GM12873 (cell line): ENCODE measurements around the gene TMEM269.

Source experiments
- TF ChIP-seq, protein P1 (sequence below): IDR thresholded peaks from 2 replicates; pipeline ENCODE4 v1.5.1; 2012; ENCODE audit warnings: low read depth, mild to moderate bottlenecking, moderate library complexity, low read length, control low read depth; ENCODE audit not compliant: insufficient read depth; ENCODE audit errors: missing control alignments

Gene TMEM269

DNA sequence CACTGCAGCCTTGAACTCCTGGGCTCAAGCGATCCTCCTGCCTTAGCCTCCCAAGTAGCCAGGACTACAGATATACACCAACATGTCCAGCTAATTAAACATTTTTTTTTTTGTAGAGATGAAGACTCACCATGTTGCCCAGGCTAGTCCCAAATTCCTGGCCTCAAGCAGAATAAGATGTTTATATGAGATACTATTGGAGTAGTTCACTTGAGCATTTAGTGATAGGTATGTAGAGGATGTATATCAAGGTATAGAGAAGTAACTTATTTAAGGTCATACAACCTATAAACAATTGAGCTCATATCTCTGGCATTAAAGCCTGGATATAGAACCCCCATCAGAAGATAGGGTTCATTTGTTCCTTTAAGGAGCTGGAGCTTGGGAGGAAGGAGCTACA lies 4.6 kb upstream of the TMEM269 start:
- TF ChIP-seq, protein P1, sequence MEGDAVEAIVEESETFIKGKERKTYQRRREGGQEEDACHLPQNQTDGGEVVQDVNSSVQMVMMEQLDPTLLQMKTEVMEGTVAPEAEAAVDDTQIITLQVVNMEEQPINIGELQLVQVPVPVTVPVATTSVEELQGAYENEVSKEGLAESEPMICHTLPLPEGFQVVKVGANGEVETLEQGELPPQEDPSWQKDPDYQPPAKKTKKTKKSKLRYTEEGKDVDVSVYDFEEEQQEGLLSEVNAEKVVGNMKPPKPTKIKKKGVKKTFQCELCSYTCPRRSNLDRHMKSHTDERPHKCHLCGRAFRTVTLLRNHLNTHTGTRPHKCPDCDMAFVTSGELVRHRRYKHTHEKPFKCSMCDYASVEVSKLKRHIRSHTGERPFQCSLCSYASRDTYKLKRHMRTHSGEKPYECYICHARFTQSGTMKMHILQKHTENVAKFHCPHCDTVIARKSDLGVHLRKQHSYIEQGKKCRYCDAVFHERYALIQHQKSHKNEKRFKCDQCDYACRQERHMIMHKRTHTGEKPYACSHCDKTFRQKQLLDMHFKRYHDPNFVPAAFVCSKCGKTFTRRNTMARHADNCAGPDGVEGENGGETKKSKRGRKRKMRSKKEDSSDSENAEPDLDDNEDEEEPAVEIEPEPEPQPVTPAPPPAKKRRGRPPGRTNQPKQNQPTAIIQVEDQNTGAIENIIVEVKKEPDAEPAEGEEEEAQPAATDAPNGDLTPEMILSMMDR: no peak

DNA sequence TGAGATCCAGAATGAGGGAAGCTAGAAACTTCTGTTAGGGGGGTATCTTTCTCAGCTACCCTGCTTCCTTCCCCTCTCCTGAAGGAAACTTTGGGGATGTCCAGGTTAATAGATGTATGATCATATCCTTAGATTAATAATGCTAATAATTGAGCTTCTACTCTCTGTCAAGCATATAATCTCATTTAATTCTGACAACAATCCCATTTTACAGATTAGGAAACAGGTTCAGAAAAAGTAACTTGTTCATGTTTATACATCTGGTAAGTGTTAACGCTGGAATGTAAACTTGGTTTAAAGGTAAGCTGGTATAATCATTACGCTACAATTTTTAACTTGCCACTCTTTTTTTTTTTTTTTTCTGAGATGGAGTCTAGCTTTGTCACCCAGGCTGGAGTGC lies 1.7 kb upstream of the TMEM269 start:
- TF ChIP-seq, protein P1: no peak

DNA sequence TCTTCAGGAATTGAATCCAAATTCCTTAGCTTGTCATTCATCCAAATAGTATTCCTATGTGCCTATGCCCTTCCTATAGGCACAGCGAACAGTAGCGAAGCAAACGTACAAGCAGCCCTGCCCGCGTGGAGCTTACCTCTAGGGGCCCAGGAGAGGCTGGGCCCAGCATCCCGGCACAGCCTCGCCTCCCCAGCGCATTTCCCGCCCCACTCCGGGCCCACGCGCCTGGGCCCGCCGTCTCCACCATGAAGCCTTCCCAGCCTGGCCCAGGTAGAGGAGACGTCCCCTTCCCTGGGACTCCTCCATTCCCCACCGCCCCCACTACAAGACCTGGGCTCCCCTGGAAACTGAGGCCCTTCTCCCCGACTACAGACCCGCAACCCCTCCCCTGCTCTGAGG lies 245 bp upstream of the TMEM269 start:
- TF ChIP-seq, protein P1: no peak

DNA sequence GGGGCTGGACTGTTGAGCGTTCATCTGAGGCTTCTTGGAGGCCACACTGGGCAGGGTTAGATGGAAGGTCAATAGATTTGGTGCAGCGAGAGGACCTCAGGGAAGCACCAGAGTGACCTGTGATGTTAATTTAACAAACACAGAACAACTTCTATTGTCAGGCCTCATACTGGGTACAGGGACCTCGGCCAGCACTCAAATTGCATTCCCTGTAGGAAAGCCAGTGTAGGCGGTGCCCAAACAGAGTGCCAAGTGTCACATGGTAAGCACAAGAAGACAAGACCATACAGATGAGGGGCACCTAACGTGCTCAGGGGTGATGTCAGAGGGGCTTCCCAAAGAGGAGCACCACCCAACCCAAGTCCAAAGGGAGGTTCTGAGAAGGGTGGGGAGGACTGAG lies 1.3 kb downstream of the TMEM269 start:
- TF ChIP-seq, protein P1: no peak

DNA sequence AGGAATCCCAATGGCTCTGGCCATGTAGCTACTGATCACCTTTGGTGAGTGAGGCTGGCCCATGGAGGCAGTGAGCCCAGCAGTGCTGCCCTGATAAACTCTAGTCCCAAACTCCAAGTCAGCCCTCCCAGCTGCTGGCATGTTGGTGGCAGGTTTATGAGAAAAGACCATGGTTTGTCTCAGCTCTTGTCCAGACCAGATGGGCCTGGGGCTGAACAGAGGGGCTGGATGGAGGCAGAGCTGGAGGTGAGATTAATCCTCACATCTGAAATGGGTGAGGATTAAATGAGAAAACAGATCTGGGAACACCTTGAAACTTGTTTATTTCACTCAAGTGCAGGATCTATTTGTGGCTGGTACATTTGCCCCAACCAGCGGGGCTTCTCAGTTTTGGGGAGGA lies 3.2 kb downstream of the TMEM269 start:
- TF ChIP-seq, protein P1: no peak

DNA sequence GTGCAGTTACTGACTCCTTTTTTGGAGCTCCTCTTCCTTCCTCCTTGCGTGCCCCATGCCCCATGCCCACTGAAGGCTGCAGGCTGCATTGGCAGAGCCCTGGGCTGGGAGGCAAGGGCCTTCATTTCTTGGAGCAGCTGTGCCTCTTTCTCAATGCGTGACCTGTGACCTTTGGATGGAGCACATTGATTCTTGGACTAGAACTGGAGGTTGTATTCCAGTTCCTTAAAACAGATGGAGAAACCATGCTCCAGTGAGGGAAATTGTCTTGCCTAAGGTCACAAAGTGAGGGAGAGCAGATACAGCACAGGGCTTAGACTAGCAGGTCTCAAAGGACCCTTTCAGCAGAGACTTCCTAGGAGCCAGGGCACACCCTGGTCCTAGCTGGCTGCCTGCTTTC lies 9.0 kb downstream of the TMEM269 start:
- TF ChIP-seq, protein P1: no peak

DNA sequence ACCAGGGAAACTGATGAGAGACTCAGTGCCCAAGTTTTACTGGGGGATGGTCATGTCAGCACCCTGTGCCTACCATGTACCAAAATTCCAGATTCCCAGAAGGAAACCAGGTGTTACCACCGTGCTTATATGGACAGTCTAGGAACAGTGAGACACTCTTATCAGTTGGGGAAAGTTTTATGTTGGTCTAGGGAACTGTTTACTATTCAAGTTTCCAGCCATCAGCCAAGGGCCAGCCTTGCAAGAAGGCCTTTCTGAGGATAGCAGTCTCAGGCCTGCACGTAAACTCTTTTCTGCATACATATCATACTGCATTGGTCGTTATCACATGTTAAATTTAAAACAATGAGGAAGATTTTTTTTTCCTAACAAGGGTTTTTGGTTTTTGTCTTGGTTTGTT lies 12.6 kb downstream of the TMEM269 start:
- TF ChIP-seq, protein P1: no peak
